ENCODE measurements around the gene TAF13.
A peak's percentile ranks its signal among the peaks of the same experiment; 100 is the strongest.

Gene TAF13

GRCh38 chr1:109112056-109112651, 36.4 kb upstream of the TAF13 start:
- Histone ChIP-seq H3K27ac (no peak overlapping the region), H3K9ac (ENCODE audit: insufficient read length) (no peak overlapping the region)

GRCh38 chr1:109111386-109112055, 35.7 kb upstream of the TAF13 start:
- DNase-seq (ENCODE audit: low read depth, low spot score): no peak
- no peak overlapping the region for H3K9ac ChIP-seq (ENCODE audit: insufficient read length)
- TF ChIP-seq FOXP2 (optimal IDR thresholded peaks at IDR 0.05; ENCODE audit: control extremely low read depth, extremely low read length, insufficient read depth) (no peak), POLR2AphosphoS5 (IDR thresholded peaks at IDR 0.05; ENCODE audit: borderline replicate concordance, low read depth, low read length) (no peak), EZH2 (IDR thresholded peaks at IDR 0.05) (no peak)

More at GRCh38 chr1:109112056-109112651, 36.4 kb upstream of the TAF13 start:
- Histone ChIP-seq H3K36me3 (ENCODE audit: insufficient read depth, low read length) (no peaks in the 10 kb centered on the region), H3K4me3 (peak overlapping the region; percentile 47; the same call in 1 of the 2 replicates), H3K9me3 (ENCODE audit: low read depth, low read length) (no peaks in the 10 kb centered on the region)
- TF ChIP-seq POLR2AphosphoS5 (IDR thresholded peaks at IDR 0.05; ENCODE audit: borderline replicate concordance, low read depth, low read length): no peak
- no peak for TF ChIP-seq FOXP2 (optimal IDR thresholded peaks at IDR 0.05; ENCODE audit: control extremely low read depth, extremely low read length, insufficient read depth)
- no peak for TF ChIP-seq EZH2 (IDR thresholded peaks at IDR 0.05)
- DNase-seq (ENCODE audit: low read depth, low spot score): no peak

GRCh38 chr1:109109906-109110305, 34.1 kb upstream of the TAF13 start:
- no peak for DNase-seq (ENCODE audit: low read depth, low spot score)
- TF ChIP-seq FOXP2 (optimal IDR thresholded peaks at IDR 0.05; ENCODE audit: control extremely low read depth, extremely low read length, insufficient read depth): no peak
- no peak for TF ChIP-seq POLR2AphosphoS5 (IDR thresholded peaks at IDR 0.05; ENCODE audit: borderline replicate concordance, low read depth, low read length)
- no peak for TF ChIP-seq EZH2 (IDR thresholded peaks at IDR 0.05)
- Histone ChIP-seq H3K9me3 (ENCODE audit: low read depth, low read length) (no peaks in the 10 kb centered on the region), H3K36me3 (ENCODE audit: insufficient read depth, low read length) (no peaks in the 10 kb centered on the region), H3K4me3 (no peak overlapping the region), H3K27ac (no peak overlapping the region), H3K9ac (ENCODE audit: insufficient read length) (no peak overlapping the region)

More at GRCh38 chr1:109111386-109112055, 35.7 kb upstream of the TAF13 start:
- Histone ChIP-seq H3K9me3 (ENCODE audit: low read depth, low read length) (no peaks in the 10 kb centered on the region), H3K36me3 (ENCODE audit: insufficient read depth, low read length) (no peaks in the 10 kb centered on the region), H3K27ac (no peak overlapping the region), H3K4me3 (no peak overlapping the region)

- TF ChIP-seq FOXP2 (optimal IDR thresholded peaks at IDR 0.05; ENCODE audit: control extremely low read depth, extremely low read length, insufficient read depth) (no peak), EZH2 (IDR thresholded peaks at IDR 0.05) (no peak), POLR2AphosphoS5 (IDR thresholded peaks at IDR 0.05; ENCODE audit: borderline replicate concordance, low read depth, low read length) (no peak)
- no peaks in the 10 kb centered on the region for H3K9me3 ChIP-seq (ENCODE audit: low read depth, low read length)
- H3K27ac ChIP-seq: no peak overlapping the region
- no peak overlapping the region for H3K4me3 ChIP-seq
- no peak overlapping the region for H3K9ac ChIP-seq (ENCODE audit: insufficient read length)
- no peak for DNase-seq (ENCODE audit: low read depth, low spot score)
- H3K36me3 ChIP-seq (ENCODE audit: insufficient read depth, low read length): no peaks in the 10 kb centered on the region
These were observed 32.0 kb upstream of the TAF13 start for GRCh38 chr1:109107785-109108184.

GRCh38 chr1:109105881-109106280, 30.1 kb upstream of the TAF13 start:
- H3K9ac ChIP-seq (ENCODE audit: insufficient read length): no peak overlapping the region
- no peak overlapping the region for H3K4me3 ChIP-seq
- no peak for DNase-seq (ENCODE audit: low read depth, low spot score)
- H3K36me3 ChIP-seq (ENCODE audit: insufficient read depth, low read length): no peaks in the 10 kb centered on the region
- H3K9me3 ChIP-seq (ENCODE audit: low read depth, low read length): no peaks in the 10 kb centered on the region
- no peak overlapping the region for H3K27ac ChIP-seq
- TF ChIP-seq POLR2AphosphoS5 (IDR thresholded peaks at IDR 0.05; ENCODE audit: borderline replicate concordance, low read depth, low read length) (no peak), FOXP2 (optimal IDR thresholded peaks at IDR 0.05; ENCODE audit: control extremely low read depth, extremely low read length, insufficient read depth) (no peak), EZH2 (IDR thresholded peaks at IDR 0.05) (no peak)

GRCh38 chr1:109104364-109105151, 28.8 kb upstream of the TAF13 start:
- DNase-seq (ENCODE audit: low read depth, low spot score): no peak
- H3K36me3 ChIP-seq (ENCODE audit: insufficient read depth, low read length): no peaks in the 10 kb centered on the region

GRCh38 chr1:109099938-109100773, 24.4 kb upstream of the TAF13 start:
- H3K36me3 ChIP-seq (ENCODE audit: insufficient read depth, low read length): 0 out of 2 replicates have a peak, but pooled peaks cover 4% of the 10 kb centered on the region
- H3K9ac ChIP-seq (ENCODE audit: insufficient read length): peak overlapping the region; percentile 97
- peak overlapping the region; percentile 85 for H3K27ac ChIP-seq
- TF ChIP-seq EZH2 (IDR thresholded peaks at IDR 0.05) (no peak), POLR2AphosphoS5 (IDR thresholded peaks at IDR 0.05; ENCODE audit: borderline replicate concordance, low read depth, low read length) (peak; percentile 100), FOXP2 (optimal IDR thresholded peaks at IDR 0.05; ENCODE audit: control extremely low read depth, extremely low read length, insufficient read depth) (peak; percentile 75)
- no peaks in the 10 kb centered on the region for H3K9me3 ChIP-seq (ENCODE audit: low read depth, low read length)
- DNase-seq (ENCODE audit: low read depth, low spot score): peak; percentile 87
- H3K4me3 ChIP-seq: peak overlapping the region; percentile 98

More at GRCh38 chr1:109104364-109105151, 28.8 kb upstream of the TAF13 start:
- Histone ChIP-seq H3K4me3 (no peak overlapping the region), H3K9ac (ENCODE audit: insufficient read length) (no peak overlapping the region), H3K27ac (no peak overlapping the region), H3K9me3 (ENCODE audit: low read depth, low read length) (no peaks in the 10 kb centered on the region)
- TF ChIP-seq FOXP2 (optimal IDR thresholded peaks at IDR 0.05; ENCODE audit: control extremely low read depth, extremely low read length, insufficient read depth) (no peak), POLR2AphosphoS5 (IDR thresholded peaks at IDR 0.05; ENCODE audit: borderline replicate concordance, low read depth, low read length) (no peak), EZH2 (IDR thresholded peaks at IDR 0.05) (no peak)
